GM18951 (cell line): ENCODE results near the gene SRMS.

Experiments
- POLR2A ChIP-seq: IDR thresholded peaks from 4 replicates; pipeline ENCODE4 v1.6.1; 2011; ENCODE audit warnings: mild to moderate bottlenecking; ENCODE audit not compliant: insufficient read length, insufficient read depth; ENCODE audit errors: extremely low read depth
- in situ Hi-C: fragments of 300-500 bp; cut with MboI; formaldehyde crosslinking; loops from one replicate; pipeline ENCODE4 v1.12.0; 2022; ENCODE audit warnings: low sequenced_read_pairs, mixed read lengths, inconsistent platforms; ENCODE audit not compliant: unreplicated experiment

Gene SRMS

DNA sequence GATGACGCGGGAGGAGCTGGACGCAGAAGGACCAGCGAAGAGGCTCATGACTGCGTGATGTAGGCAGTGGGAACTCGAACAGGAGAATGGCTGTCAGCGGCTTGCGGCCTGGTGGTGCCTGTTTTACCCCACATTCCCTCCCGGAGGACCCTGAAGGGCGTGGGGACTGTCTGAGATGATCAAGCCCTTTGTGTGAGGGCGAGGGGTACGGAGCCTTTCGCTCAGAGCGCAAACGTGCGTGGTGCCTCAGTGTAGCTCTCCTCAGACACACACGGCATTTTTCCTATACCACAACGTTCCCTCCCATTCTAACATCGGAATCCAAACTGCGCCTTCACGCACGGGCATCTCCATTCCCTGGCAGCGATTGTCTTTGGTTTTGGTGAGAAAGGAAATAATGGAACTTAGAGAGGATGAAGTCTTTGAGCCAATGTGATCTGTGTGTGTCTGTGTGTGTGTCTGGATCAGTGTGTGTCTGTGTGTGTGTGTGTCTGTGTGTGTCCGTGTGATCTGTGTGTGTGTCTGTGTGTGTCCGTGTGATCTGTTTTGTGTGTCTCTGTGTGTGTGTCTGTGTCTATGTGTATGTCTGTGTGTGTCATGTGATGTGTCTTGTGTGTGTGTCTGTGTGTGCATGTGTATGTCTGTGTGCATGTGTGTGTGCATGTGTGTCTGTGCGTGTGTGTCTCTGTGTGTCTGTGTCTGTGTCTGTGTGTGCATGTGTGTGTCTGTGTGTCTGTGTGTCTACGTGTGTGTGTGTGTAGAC is 15.7 kb downstream of the SRMS start:
- in situ Hi-C loops = no loop called here
- no peak for TF ChIP-seq POLR2A

DNA sequence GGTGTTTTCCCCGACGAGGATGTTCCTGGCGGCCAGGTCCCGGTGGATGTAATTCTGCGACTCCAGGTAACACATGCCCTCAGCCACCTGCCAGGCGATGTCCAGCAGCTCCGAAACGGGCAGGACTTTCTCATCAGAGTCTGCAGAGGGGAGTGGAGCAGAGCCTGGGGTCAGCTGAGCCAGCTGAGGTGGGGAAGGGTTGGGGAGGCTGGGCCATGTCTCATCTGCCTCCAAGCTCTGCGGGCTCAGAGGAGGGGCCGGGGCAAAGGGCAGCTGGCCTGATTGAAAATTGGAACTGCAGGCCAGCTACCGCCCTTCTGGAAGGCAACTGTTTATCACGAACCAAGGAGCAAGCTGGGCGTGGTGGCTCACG is 16.8 kb downstream of the SRMS start:
- TF ChIP-seq POLR2A = no peak
- in situ Hi-C loops = no loop called here

DNA sequence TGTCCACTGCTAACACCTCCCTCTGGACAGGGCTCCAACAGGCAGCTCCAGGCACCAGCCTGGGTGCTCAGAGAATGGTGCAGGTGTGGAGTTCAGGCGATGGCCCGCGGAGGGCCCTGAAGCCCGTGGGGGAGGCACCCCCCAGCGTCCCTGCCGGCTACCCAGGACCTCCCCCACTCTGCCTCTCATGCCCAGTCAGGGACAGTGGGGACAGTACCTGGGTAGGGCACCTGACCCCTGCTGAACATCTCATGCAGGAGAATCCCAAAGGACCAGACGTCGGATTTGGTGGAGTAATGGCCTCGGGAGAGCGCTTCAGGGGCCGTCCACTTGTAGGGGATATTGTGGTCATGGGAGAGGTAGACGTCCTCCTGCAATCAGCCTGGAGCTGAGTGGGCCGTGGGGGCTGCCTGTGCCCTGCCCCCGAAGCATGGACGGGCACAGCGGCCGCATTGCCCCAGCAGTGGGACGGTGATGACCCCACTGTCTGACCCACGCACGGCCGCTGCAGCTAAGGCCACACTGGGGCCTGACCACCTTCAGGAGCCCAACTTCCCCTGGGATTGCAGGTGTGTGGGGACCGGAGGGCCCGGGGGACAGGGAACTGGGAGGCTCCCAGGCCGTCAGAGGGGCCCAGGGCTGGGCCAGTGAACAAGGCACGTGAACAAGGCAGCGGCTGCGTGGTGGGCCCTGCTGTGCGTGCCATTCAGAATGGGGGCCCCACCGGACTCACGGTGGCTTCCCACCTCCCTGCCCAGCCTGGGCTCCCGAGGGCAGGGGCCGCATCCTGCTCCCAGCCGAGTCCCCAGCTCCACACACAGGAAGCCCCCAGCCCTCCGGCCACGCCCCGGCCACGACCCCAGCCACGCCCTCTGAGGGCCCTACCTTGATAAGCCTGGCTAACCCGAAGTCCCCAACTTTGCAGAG is 17.4 kb downstream of the SRMS start:
- in situ Hi-C loops = no loop called here
- TF ChIP-seq POLR2A = no peak

DNA sequence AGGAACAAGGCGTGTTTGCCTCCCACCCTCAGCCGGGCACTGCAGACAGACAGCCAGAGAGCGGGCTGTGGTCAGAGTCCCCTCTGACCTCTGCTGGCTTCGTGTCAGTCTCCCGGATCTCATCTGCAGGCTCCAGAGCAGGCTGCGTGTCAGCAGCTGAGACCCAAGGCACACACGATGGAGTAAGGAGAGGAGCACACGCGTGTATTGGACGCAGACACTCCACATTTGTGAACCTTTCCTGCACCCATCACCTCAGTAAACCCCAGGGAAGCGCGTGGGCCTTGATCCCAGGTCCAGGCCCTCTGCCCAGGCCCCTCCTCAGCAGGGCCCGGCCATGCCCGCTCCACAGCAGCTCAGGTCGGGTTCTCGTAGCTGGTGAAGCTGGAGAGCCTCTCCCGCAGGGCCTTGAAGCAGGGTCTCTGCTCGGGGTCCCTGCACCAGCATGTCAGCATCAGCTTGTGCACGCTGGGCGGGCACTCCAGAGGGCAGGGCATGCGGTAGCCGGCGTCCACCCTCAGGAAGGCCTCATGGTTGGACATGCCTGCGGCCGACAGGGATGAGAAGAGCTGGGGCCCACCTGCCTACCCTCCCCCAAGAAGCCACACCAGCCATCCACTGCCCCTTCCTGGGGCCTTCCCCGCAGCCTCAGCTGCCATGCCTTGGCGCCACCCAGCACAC is 18.2 kb downstream of the SRMS start:
- TF ChIP-seq POLR2A = no peak
- in situ Hi-C loops = no loop called here

DNA sequence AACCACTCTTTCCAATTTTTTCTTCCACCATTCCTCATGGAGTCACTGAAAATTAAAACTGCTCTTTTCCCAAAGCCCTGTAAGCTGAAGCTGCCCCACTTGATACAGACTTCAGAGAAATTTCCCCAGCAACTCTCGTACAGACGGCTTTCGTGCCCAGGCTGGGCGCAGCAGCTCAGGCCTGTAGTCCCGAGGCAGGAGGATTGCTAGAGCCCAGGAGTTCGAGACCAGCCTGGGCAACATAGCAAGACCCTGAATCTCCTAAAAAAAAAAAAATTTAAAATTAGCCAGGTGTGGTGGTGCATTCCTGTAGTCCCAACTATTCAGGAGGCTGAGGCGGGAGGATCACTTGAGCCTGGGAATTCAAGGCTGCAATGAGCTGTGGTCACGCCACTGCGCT is 20.4 kb downstream of the SRMS start:
- TF ChIP-seq POLR2A = no peak
- in situ Hi-C loops = no loop called here

- in situ Hi-C loops = no loop called here
- TF ChIP-seq POLR2A = no peak
Measured at GRCh38 chr20:63525971-63526370, 21.6 kb downstream of the SRMS start.

DNA sequence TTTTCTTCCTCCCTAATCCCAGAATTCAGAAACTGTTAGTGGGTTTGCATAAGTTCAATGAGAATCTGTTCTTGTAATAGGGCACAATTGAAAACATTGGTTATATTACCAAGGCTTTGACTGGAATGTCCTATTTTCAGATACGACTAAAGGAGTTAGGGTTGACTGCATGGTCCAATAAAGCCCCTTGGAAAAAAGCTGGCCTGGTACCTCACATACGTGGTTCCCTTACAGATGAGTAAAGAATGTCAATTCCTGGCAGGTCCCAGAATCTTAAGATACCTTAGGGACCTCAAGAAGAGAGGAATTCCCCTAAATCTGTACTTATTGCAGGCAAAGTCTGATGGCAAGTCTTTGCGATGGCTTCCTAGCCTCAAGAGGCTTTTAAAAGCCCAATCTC is 22.4 kb downstream of the SRMS start:
- in situ Hi-C loops = no loop called here
- no peak for TF ChIP-seq POLR2A

GRCh38 chr20:63522981-63523611 is 24.5 kb downstream of the SRMS start:
- no peak for TF ChIP-seq POLR2A
- in situ Hi-C loops = no loop called here

DNA sequence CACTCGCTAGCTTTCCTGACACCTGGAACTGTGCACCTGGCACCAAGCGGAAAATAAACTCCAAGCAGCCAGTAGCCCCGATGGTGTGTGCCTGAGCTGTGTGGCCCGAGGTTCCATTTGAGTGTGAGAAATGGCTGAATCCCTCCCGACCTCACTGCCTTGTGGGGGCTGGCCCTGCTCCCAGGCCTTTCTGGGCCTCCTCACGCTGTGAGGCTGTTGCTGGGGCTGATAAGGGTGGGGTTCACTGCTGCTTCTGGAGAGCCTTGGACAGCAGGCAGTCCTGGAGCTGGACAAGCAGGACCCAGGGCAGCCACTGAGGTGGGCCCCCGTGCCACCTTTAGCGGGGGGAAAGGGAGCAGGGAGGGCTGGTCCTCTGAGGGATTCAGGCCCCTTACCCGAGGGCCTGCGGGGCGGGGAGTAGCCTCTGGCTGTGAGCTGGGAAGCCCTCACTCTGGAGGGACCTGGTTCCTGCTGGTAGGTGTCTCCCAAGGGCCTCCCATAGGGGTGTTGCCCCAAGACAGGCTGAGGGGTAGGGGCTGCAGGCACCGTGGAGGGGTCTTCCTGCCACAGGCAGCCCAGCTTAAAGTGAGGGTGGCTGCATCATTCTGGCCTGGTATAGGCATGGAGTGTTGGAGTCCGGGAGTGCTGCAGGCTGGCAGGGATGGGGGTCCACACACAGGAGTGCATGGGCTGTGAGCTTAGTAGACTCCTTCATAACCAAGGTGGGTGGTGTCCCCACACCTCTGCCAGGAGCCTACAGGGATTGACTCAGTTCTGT is 25.3 kb downstream of the SRMS start:
- TF ChIP-seq POLR2A = no peak
- in situ Hi-C loops = no loop called here

GRCh38 chr20:63521602-63522001 is 25.9 kb downstream of the SRMS start:
- in situ Hi-C loops = no loop called here
- TF ChIP-seq POLR2A = no peak

DNA sequence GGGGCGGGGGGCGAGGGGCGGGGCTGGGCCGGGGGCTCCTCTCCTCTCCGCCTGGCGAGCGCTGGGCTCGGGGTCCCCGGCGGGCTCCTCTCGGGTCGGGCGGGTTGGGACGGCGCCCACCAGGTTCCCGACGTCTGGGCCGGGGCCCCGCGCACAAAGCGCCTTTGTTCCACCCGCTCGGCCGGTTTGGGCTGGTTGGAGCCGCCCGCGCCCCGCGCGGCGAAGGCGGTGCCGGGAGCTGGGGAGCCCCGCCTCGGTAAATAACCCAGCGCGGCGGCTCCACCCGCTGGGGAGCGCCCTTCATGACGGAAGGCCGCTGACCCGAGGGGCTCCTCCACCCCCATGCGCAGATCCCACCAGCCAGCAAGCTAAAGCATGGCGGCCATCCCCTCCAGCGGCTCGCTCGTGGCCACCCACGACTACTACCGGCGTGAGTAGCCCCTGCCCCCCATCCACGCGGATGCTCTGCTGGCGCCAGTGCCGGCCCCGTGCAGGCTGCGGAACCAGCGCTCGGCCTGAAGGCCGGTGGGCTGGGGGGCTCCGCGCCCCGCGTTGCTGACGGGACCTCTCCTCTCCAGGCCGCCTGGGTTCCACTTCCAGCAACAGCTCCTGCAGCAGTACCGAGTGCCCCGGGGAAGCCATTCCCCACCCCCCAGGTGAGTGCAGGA is 26.5 kb downstream of the SRMS start:
- in situ Hi-C loops = no loop called here
- no peak for TF ChIP-seq POLR2A

- peak; percentile 94 for TF ChIP-seq POLR2A
- in situ Hi-C loops = no loop called here
Measured at GRCh38 chr20:63520504-63520933, 27.0 kb downstream of the SRMS start, which contains the start of gene PPDPF. PPDPF (plus strand) TSS chr20:63520765; CDS start chr20:63521309, 544 bp downstream.
